Endothelial cell of umbilical vein (primary cell): Measurements from ENCODE around the gene ZBED4. TPM values are rescaled to one million over a fixed set of nuclear protein-coding genes. Genes with fewer than 3 reads are reported as not detected.

ENCODE experiments used
- BruUV-seq: library from RNA; stranded (reverse); fragments of 400-500 nt; replicated peaks from 2 replicates; lab custom pipeline; 2021; lab: Mats Ljungman, UMichigan
- CTCF ChIA-PET: fragments of 300-600, 350-600 bp; sonication (Branson Sonifier 250); formaldehyde crosslinking; loops from one replicate; lab custom pipeline; 2021; ENCODE audit warnings: antibody characterized with exemption, inconsistent platforms; lab: Charles Lee
- POLR2A ChIA-PET: fragments of 300-600, 350-600 bp; sonication (Branson Sonifier 250); formaldehyde crosslinking; loops from one replicate; lab custom pipeline; 2021; ENCODE audit warnings: antibody characterized with exemption, inconsistent platforms; lab: Charles Lee
- DNase-seq: peaks from one replicate; pipeline ENCODE4 v3.0.0-alpha.2; 2011; ENCODE audit warnings: low read depth, low spot score
- FAIRE-seq: peaks from 2 replicates; lab custom pipeline; 2011; peaks lifted over from hg19 to GRCh38; lab: Jason Lieb, UNC
- H2AFZ ChIP-seq: 2 replicates; pipeline ENCODE4 v1.6.0; 2012; ENCODE audit warnings: low read depth, low read length, control low read depth, inconsistent platforms
- H3K27ac ChIP-seq: 2 replicates; pipeline ENCODE4 v1.5.1; 2011; ENCODE audit warnings: low read depth, mild to moderate bottlenecking, control low read depth, low read length, moderate library complexity; ENCODE audit not compliant: insufficient read depth
- H3K27me3 ChIP-seq, 2 experiments: 2 replicates each; pipeline versions ENCODE4 v1.6.0 to v1.6.1; 2011; ENCODE audit warnings: low read length in 2 of 2, mixed read lengths in 1 of 2; ENCODE audit not compliant: control insufficient read depth in 2 of 2, insufficient read depth in 2 of 2
- H3K36me3 ChIP-seq, 2 experiments: 2 replicates in 1 of 2; 3 replicates in 1 of 2; pipeline ENCODE4 v1.5.1; 2011; ENCODE audit warnings: low read length in 2 of 2, mild to moderate bottlenecking in 1 of 2, moderate library complexity in 1 of 2; ENCODE audit not compliant: control insufficient read depth in 2 of 2, insufficient read depth in 2 of 2; ENCODE audit errors: extremely low read depth in 1 of 2
- H3K4me1 ChIP-seq: 3 replicates; pipeline ENCODE4 v1.5.1; 2011; ENCODE audit warnings: mild to moderate bottlenecking, low read length; ENCODE audit not compliant: control insufficient read depth, insufficient read depth; ENCODE audit errors: extremely low read depth
- H3K4me2 ChIP-seq: 2 replicates; pipeline ENCODE4 v1.6.1; 2011; ENCODE audit warnings: low read length, control low read depth, mixed read lengths; ENCODE audit not compliant: insufficient read depth
- H3K4me3 ChIP-seq, 3 experiments: fragments of 200-600 bp in 1 of 3; sonication (generic), shearing (Covaris generic) in 1 of 3; replicated peaks in 1 of 3; 2 replicates each; pipeline ENCODE4 v1.5.1; 2011 to 2016; ENCODE audit warnings: control low read depth in 3 of 3, low read length in 3 of 3, mild to moderate bottlenecking in 2 of 3, inconsistent platforms in 1 of 3, low read depth in 1 of 3, moderate library complexity in 1 of 3; ENCODE audit not compliant: insufficient read depth in 1 of 3
- H3K79me2 ChIP-seq: 2 replicates; pipeline ENCODE4 v1.6.0; 2012; ENCODE audit warnings: low read length, inconsistent platforms; ENCODE audit not compliant: control insufficient read depth, insufficient read depth
- H3K9ac ChIP-seq: replicated peaks from 2 replicates; pipeline ENCODE3; 2011; ENCODE audit warnings: low read length, control low read depth; ENCODE audit not compliant: insufficient read depth; ENCODE audit errors: extremely low read depth
- H3K9me1 ChIP-seq: replicated peaks from 3 replicates; pipeline ENCODE4 v1.6.0; 2011; ENCODE audit warnings: mild to moderate bottlenecking, low read length; ENCODE audit not compliant: control insufficient read depth, insufficient read depth; ENCODE audit errors: extremely low read depth
- H3K9me3 ChIP-seq: replicated peaks from 2 replicates; pipeline ENCODE4 v1.5.1; 2012; ENCODE audit warnings: low read length, inconsistent platforms; ENCODE audit not compliant: control insufficient read depth, insufficient read depth
- H4K20me1 ChIP-seq: replicated peaks from 2 replicates; pipeline ENCODE3; 2011; ENCODE audit warnings: mild to moderate bottlenecking, low read length; ENCODE audit not compliant: control insufficient read depth, insufficient read depth; ENCODE audit errors: extremely low read depth
- EZH2 ChIP-seq: IDR thresholded peaks from 2 replicates; pipeline ENCODE4 v1.6.1; 2012; ENCODE audit warnings: borderline replicate concordance, low read depth, mild to moderate bottlenecking, moderate library complexity, low read length, inconsistent platforms; ENCODE audit not compliant: severe bottlenecking
- FOS ChIP-seq: IDR thresholded peaks from 2 replicates; pipeline ENCODE4 v1.6.1; 2011; ENCODE audit warnings: mild to moderate bottlenecking, low read length, moderate library complexity, borderline replicate concordance; ENCODE audit not compliant: insufficient read depth
- GATA2 ChIP-seq: IDR thresholded peaks from 2 replicates; pipeline ENCODE4 v1.7.0; 2011; ENCODE audit warnings: low read depth, mild to moderate bottlenecking, moderate library complexity, mixed read lengths, low read length; ENCODE audit not compliant: insufficient read length, insufficient read depth
- JUN ChIP-seq: IDR thresholded peaks from 2 replicates; pipeline ENCODE4 v1.6.1; 2011; ENCODE audit warnings: borderline replicate concordance, low read depth; ENCODE audit not compliant: insufficient read length, insufficient read depth
- MAX ChIP-seq: IDR thresholded peaks from 2 replicates; pipeline ENCODE4 v1.6.1; 2011; ENCODE audit not compliant: insufficient read depth, insufficient read length
- MYC ChIP-seq: IDR thresholded peaks from one replicate; pipeline ENCODE4 v1.6.1; 2011; ENCODE audit warnings: mild to moderate bottlenecking, low read depth, low read length
- POLR2A ChIP-seq: IDR thresholded peaks from 2 replicates; pipeline ENCODE4 v1.6.1; 2012; ENCODE audit warnings: low read depth, mild to moderate bottlenecking, control low read depth, low read length
- POLR2AphosphoS5 ChIP-seq: IDR thresholded peaks from 2 replicates; pipeline ENCODE4 v1.6.1; 2012; ENCODE audit warnings: low read depth, mild to moderate bottlenecking, control low read depth, low read length, moderate library complexity; ENCODE audit not compliant: insufficient read depth
- dilution Hi-C: fragments of 300-500 bp; cut with MboI; formaldehyde crosslinking; loops from one replicate; pipeline ENCODE4 v1.15.0; 2019; ENCODE audit warnings: low sequenced_read_pairs; ENCODE audit not compliant: extremely low pct_ligation_motif_present
- intact Hi-C: fragments of 100-400 bp; cut with micrococcal nuclease; formaldehyde crosslinking; loops from one replicate; pipeline ENCODE4 v1.10.0; 2022
- polyA plus RNA-seq, 4 experiments: library from polyadenylated mRNA; depleted of rRNA in 3 of 4; stranded (reverse) in 3 of 4; unstranded in 1 of 4; fragments of >200 nt; gene quantifications; 2 replicates each; pipeline versions ENCODE4 v1.2.1 to v1.2.3, GENCODE V29; 2011 to 2012; ENCODE audit warnings: missing spikeins in 1 of 4
- total RNA-seq: library from RNA; stranded (reverse); gene quantifications from 2 replicates; pipeline ENCODE4 v1.2.3, GENCODE V29; 2021
- TF ChIP-seq, protein P1 (sequence below), 2 donors: IDR thresholded peaks; 1 replicate in 1 of 2; 2 replicates in 1 of 2; pipeline ENCODE4 v1.5.1; 2011; ENCODE audit warnings: low read length in 2 of 2, mild to moderate bottlenecking in 2 of 2, moderate library complexity in 2 of 2, control low read depth in 1 of 2, inconsistent platforms in 1 of 2, low read depth in 1 of 2; ENCODE audit not compliant: insufficient read depth in 1 of 2; ENCODE audit errors: extremely low read depth in 1 of 2

ZBED4 gene
- total and polyA plus RNA-seq, 2 donors (not counting 3 experiments of a cell fraction or from before 2014, with no cell fraction given) = 8.6 to 18.2 TPM

- TF ChIP-seq MAX (no peak), JUN (no peak), FOS (no peak), EZH2 (no peak)
- Histone ChIP-seq H3K9me1 (no peaks in the 10 kb centered on the region), H3K4me1 (no peaks in the 10 kb centered on the region), H3K9me3 (no peaks in the 10 kb centered on the region), H3K27me3 (no peaks in the 10 kb centered on the region), H3K4me2 (no peak overlapping the region), H4K20me1 (no peaks in the 10 kb centered on the region), H3K9ac (no peak overlapping the region), H2AFZ (no peak overlapping the region), H3K4me3 (no peak overlapping the region), H3K27ac (no peak overlapping the region), H3K79me2 (no peaks in the 10 kb centered on the region), H3K36me3 (peaks cover 0 to 7% of the 10 kb centered on the region in 2 experiments)
- BruUV-seq = no TSS peak
- ChIA-PET CTCF (no interaction called here), POLR2A (no interaction called here)
- DNase-seq (no peak), FAIRE-seq (no peak)
- intact Hi-C loops = no loop called here
- dilution Hi-C loops = no loop called here
Measured at GRCh38 chr22:49894322-49895054, 40.8 kb downstream of the ZBED4 start.

GRCh38 chr22:49896201-49896600 lies 42.6 kb downstream of the ZBED4 start:
- Histone ChIP-seq H3K4me1 (no peaks in the 10 kb centered on the region), H3K4me2 (no peak overlapping the region), H3K9ac (no peak overlapping the region), H3K27ac (no peak overlapping the region), H3K9me1 (no peaks in the 10 kb centered on the region), H3K9me3 (no peaks in the 10 kb centered on the region), H2AFZ (no peak overlapping the region), H3K27me3 (no peaks in the 10 kb centered on the region), H3K79me2 (no peaks in the 10 kb centered on the region), H4K20me1 (no peaks in the 10 kb centered on the region), H3K36me3 (peaks cover 0 to 2% of the 10 kb centered on the region in 2 experiments), H3K4me3 (no peak overlapping the region)
- dilution Hi-C loops (no loop called here), intact Hi-C loops (no loop called here)
- ChIA-PET CTCF (no interaction called here), POLR2A (no interaction called here)
- BruUV-seq = no TSS peak
- TF ChIP-seq GATA2 (no peak), POLR2A (no peak), POLR2AphosphoS5 (no peak), EZH2 (no peak), JUN (no peak), MAX (no peak), MYC (no peak), FOS (no peak)
- TF ChIP-seq, protein P1, sequence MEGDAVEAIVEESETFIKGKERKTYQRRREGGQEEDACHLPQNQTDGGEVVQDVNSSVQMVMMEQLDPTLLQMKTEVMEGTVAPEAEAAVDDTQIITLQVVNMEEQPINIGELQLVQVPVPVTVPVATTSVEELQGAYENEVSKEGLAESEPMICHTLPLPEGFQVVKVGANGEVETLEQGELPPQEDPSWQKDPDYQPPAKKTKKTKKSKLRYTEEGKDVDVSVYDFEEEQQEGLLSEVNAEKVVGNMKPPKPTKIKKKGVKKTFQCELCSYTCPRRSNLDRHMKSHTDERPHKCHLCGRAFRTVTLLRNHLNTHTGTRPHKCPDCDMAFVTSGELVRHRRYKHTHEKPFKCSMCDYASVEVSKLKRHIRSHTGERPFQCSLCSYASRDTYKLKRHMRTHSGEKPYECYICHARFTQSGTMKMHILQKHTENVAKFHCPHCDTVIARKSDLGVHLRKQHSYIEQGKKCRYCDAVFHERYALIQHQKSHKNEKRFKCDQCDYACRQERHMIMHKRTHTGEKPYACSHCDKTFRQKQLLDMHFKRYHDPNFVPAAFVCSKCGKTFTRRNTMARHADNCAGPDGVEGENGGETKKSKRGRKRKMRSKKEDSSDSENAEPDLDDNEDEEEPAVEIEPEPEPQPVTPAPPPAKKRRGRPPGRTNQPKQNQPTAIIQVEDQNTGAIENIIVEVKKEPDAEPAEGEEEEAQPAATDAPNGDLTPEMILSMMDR (IDR thresholded peaks at IDR 0.05; ENCODE audit: extremely low read depth in 1 of 2, insufficient read depth in 1 of 2, low read depth in 1 of 2, low read length in 2 of 2) = no peak
- DNase-seq (no peak), FAIRE-seq (no peak)
